Measurements from ENCODE around the gene DOCK6.

DNA sequence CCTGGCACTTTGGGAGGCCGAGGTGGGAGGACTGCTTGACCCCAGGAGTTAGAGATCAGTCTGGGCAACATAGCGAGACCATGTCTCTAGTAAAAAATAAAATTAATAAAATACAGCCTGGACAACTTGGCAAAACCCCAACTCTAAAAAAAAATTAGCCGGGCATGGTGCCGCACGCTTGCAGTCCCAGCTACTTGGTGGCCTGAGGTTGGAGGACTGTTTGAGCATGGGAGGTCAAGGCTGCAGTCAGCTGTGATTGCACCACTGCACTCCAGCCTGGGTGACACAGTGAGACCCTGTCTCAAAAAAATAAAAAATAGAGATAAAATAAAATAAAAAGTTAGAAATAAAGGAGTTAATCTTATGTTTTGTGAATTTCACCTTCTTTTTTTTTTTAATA, 91.2 kb downstream of the DOCK6 start:
- TF ChIP-seq, protein P1, sequence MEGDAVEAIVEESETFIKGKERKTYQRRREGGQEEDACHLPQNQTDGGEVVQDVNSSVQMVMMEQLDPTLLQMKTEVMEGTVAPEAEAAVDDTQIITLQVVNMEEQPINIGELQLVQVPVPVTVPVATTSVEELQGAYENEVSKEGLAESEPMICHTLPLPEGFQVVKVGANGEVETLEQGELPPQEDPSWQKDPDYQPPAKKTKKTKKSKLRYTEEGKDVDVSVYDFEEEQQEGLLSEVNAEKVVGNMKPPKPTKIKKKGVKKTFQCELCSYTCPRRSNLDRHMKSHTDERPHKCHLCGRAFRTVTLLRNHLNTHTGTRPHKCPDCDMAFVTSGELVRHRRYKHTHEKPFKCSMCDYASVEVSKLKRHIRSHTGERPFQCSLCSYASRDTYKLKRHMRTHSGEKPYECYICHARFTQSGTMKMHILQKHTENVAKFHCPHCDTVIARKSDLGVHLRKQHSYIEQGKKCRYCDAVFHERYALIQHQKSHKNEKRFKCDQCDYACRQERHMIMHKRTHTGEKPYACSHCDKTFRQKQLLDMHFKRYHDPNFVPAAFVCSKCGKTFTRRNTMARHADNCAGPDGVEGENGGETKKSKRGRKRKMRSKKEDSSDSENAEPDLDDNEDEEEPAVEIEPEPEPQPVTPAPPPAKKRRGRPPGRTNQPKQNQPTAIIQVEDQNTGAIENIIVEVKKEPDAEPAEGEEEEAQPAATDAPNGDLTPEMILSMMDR (IDR thresholded peaks at IDR 0.05), result no peak
- TF ChIP-seq POLR2A (IDR thresholded peaks at IDR 0.05), result no peak
